ENCODE data around the gene MCMBP.

DNA sequence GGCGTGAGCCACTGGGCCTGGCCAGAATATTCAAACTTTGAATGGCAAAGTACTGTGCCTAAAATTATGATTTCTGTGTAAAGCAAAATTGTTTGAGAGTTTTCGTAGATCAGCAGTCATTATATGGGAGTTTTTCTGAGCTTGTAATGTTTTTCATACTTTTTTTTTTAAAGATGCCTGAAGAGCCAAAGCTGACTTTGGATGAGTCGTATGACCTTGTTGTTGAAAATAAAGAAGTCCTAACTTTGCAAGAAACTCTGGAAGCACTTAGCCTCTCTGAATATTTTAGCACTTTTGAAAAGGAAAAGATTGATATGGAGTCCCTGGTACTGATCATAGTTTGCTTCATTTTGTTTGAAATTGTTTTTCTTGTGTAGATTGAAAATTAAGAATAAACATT lies 46.6 kb upstream of the MCMBP start:
- TF ChIP-seq POLR2A (IDR thresholded peaks at IDR 0.05) (no peak), CTCF (IDR thresholded peaks at IDR 0.05) (no peak)

Measured in esophagus squamous epithelium (tissue), 4 donors.